Hematopoietic multipotent progenitor cell treated with erythropoietin and hydrocortisone succinate and interleukin-3 and kit ligand, for 15 days (in vitro differentiated cells): ENCODE measurements around the gene PACSIN3.
"Not testable (repeated sequence)": the region's sequence is repeated elsewhere in the genome, so short reads cannot be mapped to it uniquely, and the experiment has no call there.

Source experiments
- DNase-seq: peaks from one replicate; pipeline ENCODE4 v3.0.0-alpha.2; 2015; ENCODE audit warnings: low spot score

Gene PACSIN3

DNA sequence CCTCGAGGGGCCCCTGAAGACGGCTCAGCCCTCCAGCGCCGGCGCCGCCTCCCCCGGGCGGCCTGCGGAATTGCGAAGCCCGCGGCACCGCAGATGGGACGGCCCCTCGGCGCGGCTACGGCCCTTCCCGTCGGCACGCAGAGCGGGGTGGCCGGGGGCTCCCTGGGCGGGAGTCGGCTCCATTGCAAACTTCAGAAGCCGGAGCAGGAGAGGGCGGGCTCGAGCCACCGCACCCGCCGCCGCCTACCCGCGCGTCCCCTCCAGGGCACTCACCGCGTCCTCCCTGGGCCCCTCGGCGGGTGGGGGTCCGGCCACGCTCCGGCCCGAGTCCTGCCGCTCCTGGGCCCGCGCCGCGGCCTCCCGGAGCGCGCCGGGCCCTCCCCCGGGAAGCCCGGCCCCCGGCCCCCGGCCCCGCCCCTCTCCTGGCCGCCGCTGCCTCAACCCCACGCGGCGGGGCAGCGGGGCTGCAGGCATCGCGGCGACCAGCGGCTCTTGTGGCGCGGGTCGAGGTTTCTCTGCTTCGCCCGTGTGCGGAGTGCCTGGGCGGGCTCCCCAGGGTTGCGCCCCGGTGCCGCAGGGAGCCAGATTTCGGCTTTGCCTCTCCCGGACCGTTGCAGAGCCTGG, at the start of gene PACSIN3:
Gene PACSIN3, minus strand, starts transcription at position 359 of the 624 bp plus-strand sequence. CDS start 3,707 bp downstream, outside the sequence.
- no peak for DNase-seq

DNA sequence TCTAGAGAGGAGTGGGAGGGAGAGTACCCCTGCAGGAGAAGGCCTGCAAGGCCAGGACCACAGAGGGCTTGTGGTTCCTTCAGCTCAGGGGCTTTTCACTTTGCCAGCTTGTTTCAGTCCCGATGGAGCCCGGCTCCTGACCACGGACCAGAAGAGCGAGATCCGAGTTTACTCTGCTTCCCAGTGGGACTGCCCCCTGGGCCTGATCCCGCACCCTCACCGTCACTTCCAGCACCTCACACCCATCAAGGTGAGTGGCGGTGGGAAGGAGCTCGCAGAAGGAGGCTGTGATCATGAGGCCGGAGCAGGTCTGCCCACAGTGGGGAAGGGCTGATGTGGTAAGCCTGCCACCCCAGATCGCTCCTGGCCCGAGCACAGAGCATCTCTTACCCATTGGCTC, 48.9 kb upstream of the PACSIN3 start:
- no peak for DNase-seq

DNA sequence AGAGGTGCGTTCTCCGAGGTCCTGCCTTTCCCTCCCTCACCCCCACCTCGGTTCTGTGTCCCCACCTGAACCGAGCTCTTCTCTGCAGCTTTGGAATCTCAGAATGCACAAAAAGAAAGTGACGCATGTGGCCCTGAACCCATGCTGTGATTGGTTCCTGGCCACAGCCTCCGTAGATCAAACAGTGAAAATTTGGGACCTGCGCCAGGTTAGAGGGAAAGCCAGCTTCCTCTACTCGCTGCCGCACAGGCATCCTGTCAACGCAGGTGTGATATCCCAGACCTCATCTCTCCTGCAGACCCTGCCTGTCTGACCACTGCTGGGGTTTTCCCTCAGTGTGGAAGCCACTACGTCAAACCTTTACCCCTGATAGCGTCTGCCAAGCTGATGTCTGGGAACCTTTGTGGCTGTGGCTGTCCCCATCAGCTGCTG, 48.5 kb upstream of the PACSIN3 start:
- DNase-seq = no peak

DNA sequence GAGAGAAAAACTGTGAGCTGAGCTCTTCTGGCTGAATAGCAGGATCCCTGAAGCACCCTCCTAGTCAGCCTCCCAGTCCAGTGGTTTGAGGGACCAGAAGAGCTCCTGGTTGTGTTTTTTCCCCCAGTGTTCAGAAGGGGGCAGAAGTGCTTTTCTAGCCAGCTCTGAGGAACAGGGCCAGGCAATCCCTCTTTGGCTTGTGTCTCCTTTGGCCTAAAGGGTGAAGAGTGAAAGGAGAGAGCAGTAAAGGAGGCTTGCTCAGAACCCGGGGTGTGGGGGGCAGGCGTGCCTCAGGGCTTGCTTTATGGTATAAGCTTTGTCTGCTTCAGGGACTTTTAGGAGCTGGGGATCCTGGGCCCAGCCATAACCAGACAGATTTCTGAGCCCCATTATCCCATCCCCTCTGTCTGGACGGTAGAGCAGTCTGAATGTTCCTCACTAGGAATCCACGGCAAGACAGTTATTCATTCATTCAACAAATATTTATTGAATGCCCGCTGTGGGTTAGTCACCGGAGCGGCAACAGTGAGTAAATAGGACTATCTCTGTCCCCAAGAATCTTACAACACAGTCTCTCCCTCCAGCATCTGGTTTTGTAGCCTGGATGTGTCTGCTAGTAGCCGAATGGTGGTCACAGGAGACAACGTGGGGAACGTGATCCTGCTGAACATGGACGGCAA, 47.9 kb upstream of the PACSIN3 start:
- no peak for DNase-seq

DNA sequence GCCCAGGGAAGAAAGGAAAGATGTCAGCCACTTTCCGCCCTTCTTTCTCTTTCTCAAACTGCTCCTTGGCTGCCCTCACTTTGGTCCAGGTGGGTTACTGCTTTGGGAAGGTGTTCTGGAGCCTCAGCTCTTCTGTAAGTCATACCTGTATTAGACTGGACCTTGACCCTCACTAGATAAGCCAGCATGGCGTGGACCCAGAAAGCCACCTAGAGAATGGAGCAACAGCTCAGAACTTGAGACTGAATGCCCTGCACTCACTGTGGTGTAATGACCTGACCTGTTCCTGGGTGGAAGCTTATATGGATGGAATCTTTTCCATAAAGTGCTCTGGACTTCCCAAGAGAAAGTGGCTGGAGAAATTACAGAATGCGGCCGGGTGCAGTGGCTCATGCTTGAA, 46.8 kb upstream of the PACSIN3 start:
- no peak for DNase-seq

DNA sequence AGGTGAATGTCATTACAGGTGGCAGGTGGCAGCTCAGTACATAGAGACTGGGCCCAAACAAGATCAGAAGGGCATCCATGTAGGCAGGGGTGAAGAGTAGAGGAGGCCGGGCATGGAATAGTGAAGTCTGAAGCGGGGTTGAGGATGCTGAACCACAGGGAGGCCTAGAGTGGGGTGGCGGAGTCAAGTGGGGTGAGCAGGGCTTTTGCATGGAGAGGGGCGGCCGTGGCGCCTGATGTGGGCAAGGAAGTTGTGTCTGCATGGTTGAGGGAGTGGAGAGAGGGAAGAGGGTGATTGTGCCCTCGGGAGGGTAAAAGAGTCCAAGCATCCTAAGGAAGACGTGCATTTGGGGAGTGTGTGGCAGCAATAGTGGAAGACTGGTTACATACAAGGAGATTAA, 42.9 kb upstream of the PACSIN3 start:
- DNase-seq = no peak

DNA sequence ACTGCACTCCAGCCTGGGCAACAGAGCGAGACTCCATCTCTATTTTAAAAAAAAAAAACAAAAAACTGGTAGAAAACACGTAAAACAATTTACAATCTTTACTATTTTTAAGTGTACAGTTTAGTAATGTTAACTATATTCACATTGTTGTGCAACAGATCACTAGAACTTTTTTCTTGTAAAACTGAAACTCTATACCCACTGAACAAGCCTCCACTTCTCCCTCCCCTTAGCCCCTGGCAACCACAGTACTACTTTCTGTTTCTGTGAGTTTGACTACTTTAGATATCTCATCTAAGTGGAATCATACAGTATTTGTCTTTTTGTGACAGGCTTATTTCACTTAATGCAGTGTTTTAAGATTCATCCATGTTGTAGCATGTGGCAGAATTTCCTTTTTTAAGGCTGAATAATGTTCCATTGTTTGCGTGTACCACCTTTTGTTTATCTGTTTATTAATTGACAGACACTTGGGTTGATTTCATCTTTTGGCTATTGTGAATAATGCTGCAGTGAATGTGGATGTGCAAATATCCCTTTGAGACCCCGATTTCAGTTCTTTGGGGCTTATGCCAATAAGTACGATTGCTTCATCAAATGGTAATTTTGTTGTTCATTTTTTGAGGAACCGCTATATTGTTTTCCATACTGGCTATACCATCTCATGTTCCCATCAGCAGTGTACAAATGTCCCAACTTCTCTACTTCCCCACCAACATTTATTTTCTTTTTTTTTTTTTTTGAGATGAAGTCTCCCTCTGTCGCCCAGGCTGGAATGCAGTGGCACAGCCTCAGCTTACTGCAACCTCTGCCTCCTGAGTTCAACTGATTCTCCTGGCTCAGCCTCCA, 39.5 kb upstream of the PACSIN3 start:
- DNase-seq = no peak

DNA sequence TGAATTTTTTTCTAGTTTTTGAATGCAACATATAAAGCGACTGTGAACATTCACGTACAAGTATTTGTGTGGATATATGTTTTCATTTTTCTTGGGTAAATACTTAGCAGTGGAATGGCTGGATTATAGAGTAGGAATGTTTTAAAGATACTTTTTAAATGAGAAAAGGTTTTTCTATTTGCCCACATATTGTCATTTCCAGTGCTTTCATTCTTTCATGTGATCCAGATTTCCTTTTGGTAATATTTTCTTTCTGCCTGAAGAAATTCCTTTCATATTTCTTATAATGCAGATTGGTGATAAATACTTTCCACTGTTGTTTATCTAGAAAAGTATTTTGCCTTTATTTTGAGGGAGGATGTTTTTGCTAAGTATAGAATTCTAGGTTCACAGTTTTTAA, 36.5 kb upstream of the PACSIN3 start:
- no peak for DNase-seq

DNA sequence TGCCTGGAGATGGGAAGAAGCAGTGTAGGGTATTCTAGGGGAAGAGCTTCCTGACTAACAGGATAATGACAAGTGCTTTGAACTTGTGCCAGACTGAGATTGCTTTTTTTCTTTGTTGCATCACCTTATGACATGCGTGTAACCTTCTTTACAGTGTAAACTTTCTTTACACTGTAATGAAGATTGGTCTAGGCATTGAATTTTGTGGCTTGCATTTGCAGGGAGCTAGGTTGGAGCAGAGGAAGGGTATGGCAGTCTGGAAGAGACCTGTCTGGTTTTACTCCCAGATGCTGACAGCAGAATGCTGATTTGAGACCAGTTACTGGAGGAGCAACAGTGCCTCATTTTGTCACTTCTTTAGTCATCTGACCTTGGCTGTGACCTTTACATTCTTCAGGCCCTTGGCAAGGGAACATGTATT, 34.2 kb upstream of the PACSIN3 start:
- no peak for DNase-seq

DNA sequence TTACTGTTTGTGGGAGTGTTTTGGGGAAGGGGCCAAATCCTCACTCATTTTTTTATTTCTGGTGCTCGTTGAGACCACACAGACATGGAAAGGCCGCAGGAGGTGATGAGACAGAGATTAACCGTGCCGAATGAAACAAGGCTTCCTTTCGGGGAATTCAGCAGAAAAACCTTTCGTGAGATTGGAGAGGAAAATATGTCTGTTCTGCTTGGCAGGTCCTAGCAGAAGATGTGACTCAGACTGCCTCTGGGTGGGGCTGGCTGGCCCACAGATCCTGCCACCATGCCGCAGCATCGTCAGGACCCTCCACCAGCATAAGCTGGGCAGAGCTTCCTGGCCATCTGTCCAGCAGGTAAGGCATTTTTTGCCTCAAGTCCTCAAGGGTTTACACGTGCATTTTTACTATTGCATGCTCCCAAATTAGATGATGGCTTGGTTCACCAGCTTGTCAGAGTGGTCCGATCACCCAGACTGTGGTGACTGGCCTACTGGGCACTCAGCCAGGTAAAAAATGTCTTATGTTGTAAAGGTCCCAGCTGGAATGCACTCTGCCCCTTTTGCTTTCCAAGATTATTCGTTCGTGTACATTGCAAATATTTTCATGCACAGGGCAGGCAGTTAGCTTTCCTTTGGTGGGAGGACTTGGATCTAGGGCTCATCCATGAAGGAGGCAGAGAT, 30.0 kb upstream of the PACSIN3 start:
- peak; percentile 73 for DNase-seq

DNA sequence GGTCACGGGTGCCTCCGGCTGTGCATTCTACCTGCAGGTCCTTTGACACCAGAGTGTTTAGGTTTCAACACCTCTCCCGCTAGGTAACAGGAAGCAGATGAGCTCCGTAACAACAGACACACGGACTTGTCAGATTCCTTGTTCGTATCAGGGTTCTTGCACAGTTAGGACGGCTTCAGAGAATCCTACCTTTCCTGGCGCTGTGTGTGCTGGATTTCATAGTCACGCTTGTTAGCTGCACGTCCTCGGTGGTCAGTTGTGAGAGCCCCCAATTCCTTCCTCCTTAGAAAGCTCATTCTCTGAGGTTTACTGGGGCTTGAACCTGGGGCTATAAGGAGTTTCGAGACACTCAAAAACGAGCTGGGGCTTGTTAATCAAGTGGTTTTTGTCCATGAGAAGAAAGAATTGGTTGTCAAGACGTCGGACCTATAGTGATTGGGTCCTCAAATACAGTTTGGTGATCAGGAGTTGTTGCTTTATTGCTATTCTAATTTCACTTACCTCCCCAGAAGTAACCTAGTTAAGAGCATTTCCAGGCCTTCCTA, 29.2 kb upstream of the PACSIN3 start:
- DNase-seq = no peak

DNA sequence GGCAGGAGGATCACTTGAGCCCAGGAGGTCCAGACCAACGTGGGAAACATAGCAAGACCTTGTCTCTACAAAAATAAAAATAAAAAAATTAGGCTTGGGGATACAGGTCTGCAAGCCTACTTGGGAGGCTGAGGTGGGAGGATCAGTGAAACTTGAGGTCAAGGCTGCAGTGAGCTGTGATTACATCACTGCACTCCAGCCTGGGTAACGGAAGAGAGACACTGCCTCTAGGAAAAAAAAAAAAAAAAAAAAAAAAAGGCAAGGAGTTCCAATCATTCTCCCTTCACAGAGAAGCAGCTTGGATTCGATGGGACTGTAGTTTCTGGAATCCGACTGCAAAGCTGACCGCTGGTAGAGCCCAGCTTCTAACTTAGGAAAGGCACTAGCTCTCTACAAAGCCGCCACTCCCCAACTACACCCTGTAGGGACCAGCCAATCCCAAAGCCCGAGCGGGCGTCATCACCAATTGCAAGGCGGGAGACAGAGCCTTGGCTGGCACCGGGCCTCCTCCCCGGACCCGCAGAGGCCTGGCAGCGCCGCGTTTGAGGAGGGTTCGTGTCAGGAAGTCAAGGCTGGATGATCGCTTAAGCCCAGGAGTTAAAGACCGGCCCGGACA, 27.8 kb upstream of the PACSIN3 start:
- peak; percentile 91 for DNase-seq

DNA sequence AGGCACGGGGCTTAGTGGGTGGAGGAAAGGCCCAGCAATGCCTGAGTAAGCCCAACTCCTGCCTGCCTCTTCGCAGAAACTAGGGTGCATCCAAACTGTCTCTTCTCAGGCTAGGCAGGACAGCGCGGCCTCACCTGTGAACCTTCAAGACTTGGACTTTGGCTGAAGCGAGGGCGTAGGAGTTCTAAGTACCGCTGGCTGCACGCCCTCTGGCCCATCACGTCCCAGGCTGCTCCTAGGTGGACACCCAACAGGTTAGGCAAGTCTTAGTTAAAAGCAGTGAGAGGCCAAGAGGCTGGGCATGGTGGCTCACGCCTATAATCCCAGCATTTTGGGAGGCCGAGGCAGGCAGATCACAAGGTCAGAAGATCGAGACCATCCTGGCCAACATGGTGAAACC, 26.7 kb upstream of the PACSIN3 start:
- DNase-seq = no peak

DNA sequence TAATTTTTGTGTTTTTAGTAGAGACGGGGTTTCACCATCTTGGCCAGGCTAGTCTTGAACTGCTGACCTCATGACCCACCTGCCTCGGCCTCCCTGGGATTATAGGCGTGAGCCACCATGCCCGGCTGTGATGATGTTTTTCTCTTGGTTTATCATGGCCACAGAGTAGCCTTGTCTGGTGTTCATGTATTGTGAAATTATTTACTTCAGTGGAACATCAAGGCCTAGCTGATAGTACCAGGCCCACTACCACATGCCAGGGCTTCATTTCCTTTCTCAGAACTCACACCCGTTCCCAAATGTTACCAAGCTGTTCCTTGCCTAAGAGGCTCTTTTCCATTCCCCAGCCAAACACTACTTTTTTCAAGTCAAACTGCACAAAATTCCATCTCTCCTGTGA, 22.4 kb upstream of the PACSIN3 start:
- DNase-seq = no peak

DNA sequence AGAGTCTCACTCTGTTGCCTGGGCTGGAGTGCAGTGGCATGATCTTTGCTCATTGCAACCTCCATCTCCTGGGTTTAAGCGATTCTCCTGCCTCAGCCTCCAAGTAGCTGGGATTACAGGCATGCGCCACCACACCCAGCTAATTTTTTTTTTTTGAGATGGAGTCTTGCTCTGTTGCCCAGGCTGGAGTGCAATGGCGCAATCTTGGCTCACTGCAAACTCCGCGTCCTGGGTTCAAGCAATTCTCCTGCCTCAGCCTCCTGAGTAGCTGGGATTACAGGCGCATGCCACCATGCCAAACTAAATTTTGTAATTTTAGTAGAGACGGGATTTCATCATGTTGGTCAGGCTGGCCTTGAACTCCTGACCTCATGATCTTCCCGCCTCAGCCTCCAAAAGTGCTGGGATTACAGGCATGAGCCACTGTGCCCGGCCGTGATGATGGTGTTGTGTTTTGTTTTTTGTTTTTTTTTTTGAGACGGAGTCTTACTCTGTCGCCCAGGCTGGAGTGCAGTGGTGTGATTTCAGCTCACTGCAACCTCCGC, 21.8 kb upstream of the PACSIN3 start:
- not testable (repeated sequence) for DNase-seq

DNA sequence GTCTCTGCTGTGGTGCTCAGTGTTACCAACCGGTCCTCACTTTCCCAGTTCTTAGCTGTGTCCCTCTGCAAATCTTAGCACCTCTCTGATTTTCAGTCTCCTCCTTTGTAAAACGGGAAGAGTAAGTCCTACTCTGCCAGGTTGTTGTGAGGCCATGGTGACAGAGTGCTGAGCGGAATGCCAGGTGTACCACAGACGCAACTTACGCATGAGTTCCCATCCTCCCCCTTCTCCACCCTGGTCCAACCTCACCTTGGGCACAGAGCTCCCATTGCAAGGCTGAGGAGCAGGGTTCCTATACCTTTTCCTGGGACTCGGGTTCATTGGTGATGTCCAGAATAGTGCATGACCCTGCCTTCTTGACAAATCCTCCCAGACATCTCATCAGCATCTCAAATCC, 21.2 kb upstream of the PACSIN3 start:
- DNase-seq = no peak

DNA sequence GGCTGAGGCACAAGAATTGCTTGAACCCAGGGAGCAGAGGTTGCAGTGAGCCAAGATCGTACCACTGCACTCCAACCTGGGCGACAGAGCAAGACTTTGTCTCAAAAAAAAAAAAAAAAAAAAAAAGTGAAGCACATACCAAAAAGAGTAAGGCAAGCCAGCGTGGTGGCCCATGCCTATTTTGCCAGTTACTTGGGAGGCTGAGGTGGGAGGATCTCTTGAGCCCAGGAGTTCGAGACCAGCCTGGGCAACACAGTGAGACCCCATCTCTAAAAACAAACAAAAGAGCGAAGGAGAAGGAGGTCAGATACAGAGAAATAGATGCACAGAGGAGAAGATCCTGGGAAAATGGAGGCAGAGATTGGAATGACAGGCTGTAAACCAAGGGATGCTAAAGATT, 20.3 kb upstream of the PACSIN3 start:
- not testable (repeated sequence) for DNase-seq

DNA sequence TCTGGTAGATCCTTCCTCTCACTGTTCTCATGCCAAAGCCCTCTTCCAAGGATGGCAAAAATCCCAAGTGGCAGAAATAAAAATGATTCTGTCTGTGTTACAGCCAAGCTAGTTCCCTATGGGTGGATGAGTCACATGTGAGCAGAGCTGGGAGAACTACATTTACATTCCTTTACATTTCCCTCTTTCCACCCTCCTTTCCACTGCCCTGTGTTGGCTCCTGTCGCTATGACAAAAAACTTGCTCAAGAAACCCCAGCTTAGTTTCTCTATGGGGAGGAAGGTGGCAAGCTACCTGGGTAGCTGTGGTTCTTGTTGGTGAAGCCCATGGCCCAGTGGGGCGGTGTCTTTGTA, 18.4 kb upstream of the PACSIN3 start:
- no peak for DNase-seq

DNA sequence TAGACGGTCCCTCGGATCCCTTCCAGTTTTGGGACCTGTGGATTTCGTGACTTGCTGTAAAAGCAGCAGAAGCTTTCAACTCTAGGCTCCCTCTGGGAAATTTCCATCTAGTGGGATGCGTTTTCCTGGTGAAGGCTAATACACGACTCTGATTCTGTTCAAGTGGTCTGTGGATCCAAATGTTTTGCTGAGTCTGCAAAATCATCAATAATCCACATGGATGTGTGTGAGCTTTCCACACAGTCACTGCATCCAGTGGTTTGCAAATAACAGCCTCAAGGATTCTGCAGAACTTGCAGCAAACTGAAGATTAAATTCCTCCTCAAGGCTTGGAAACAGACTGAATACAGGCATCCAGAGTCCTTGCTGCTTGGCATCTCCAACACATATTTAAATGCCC, 16.3 kb upstream of the PACSIN3 start:
- DNase-seq = no peak

DNA sequence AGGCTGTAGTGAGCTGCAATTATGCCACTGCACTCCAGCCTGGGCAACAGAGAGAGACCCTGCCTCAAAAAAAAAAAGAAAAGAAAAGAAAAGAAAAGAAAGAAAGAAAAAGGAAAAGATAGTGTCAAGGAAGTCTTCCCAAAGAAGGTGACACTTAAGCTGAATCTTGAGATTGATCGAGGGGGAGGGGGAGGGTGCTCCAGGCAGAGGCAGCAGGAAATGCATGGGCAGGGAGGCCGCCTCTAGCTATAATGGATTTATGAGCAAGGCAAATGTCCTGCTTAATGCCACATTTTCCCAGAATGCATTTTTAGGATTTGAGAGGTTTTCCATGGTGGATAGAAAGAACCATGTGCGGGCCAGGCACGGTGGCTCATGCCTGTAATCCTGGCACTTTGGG, 14.8 kb upstream of the PACSIN3 start:
- no peak for DNase-seq

DNA sequence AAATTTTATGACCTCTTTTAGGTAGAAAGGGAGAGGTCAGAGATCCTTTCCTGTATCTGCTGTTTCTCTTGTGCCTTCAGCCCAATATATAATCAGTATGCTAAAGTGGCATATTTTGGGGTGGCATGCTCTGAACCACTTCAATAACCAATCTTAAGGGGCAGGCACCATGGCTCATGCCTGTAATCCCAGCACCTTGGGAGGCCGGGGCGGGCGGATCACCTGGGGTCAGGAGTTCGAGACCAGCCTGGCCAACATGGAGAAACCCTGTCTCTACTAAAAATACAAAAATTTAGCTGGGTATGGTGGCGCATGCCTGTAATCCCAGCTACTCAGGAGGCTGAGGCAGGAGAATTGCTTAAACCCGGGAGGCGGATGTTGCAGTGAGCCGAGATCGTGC, 11.9 kb upstream of the PACSIN3 start:
- not testable (repeated sequence) for DNase-seq

DNA sequence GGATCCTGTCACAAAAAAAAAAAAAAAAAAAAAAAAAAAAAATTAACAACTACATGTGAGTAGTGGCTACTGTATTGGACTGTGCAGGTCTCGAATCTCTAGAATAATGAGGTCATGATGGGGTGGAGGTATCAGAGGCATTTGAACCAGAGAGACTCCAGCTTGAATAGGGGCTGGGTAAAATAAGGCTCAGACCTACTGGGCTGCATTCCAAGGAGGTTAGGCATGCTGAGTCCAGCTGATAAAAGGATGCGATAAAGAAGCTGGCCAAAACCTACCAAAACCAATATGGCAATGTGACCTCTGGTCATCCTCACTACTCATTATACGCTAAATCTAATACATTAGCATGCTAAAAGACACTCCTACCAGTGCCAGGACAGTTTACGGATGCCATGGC, 5.9 kb upstream of the PACSIN3 start:
- no peak for DNase-seq
